CD14-positive monocyte (primary cell): ENCODE data around the gene ZNF831. TPM values are rescaled to one million over a fixed set of nuclear protein-coding genes. Genes with fewer than 3 reads are reported as not detected.

ENCODE experiments used
- DNase-seq, 3 donors: peaks; one replicate each; pipeline ENCODE4 v3.0.0-alpha.2; 2011 to 2022
- H2AFZ ChIP-seq: 2 replicates; pipeline ENCODE4 v1.6.0; 2012; ENCODE audit warnings: mild to moderate bottlenecking, low read depth, low read length, inconsistent platforms; ENCODE audit not compliant: insufficient read depth, poor library complexity, severe bottlenecking
- H3K27ac ChIP-seq, 2 donors: 1 replicate in 1 of 2; 2 replicates in 1 of 2; pipeline ENCODE4 v1.5.1; 2012 to 2013; ENCODE audit warnings: low read length in 2 of 2, control low read depth in 1 of 2, inconsistent platforms in 1 of 2, low read depth in 1 of 2, mild to moderate bottlenecking in 1 of 2
- H3K27me3 ChIP-seq, 2 donors: one replicate each; pipeline versions ENCODE4 v1.6.0 to v1.6.1; 2011 to 2013; ENCODE audit warnings: low read length in 2 of 2; ENCODE audit not compliant: control insufficient read depth in 2 of 2, insufficient read depth in 2 of 2
- H3K36me3 ChIP-seq, 2 donors: replicated peaks in 1 of 2; 1 replicate in 1 of 2; 2 replicates in 1 of 2; pipeline versions ENCODE4 v1.5.1 to v1.6.1; 2012 to 2013; ENCODE audit warnings: low read length in 2 of 2, control low read depth in 1 of 2, inconsistent platforms in 1 of 2, mild to moderate bottlenecking in 1 of 2; ENCODE audit not compliant: insufficient read depth in 2 of 2, control insufficient read depth in 1 of 2
- H3K4me1 ChIP-seq, 2 donors: 1 replicate in 1 of 2; 2 replicates in 1 of 2; pipeline versions ENCODE4 v1.5.1 to v1.6.1; 2012 to 2013; ENCODE audit warnings: low read length in 2 of 2, control low read depth in 1 of 2, inconsistent platforms in 1 of 2, mild to moderate bottlenecking in 1 of 2, moderate library complexity in 1 of 2; ENCODE audit not compliant: insufficient read depth in 2 of 2, control insufficient read depth in 1 of 2
- H3K4me2 ChIP-seq: replicated peaks from 2 replicates; pipeline ENCODE3; 2012; ENCODE audit warnings: low read length, moderate library complexity, mild to moderate bottlenecking; ENCODE audit not compliant: poor library complexity, severe bottlenecking; ENCODE audit errors: extremely low read depth
- H3K4me3 ChIP-seq, 3 experiments: fragments of 200-600 bp in 1 of 3; sonication (generic) in 1 of 3; replicated peaks in 1 of 3; 1 replicate in 2 of 3; 2 replicates in 1 of 3; pipeline ENCODE4 v1.5.1; 2011 to 2013; ENCODE audit warnings: low read length in 3 of 3, mild to moderate bottlenecking in 3 of 3, control low read depth in 2 of 3, low read depth in 2 of 3, inconsistent platforms in 1 of 3, moderate library complexity in 1 of 3
- H3K79me2 ChIP-seq: 2 replicates; pipeline ENCODE4 v1.6.0; 2012; ENCODE audit warnings: mild to moderate bottlenecking, control low read depth, inconsistent platforms, low read length, moderate library complexity; ENCODE audit not compliant: insufficient read depth
- H3K9ac ChIP-seq: 2 replicates; pipeline ENCODE4 v1.6.0; 2017; ENCODE audit warnings: low read length, mild to moderate bottlenecking; ENCODE audit not compliant: insufficient read depth, poor library complexity, severe bottlenecking
- H3K9me3 ChIP-seq, 2 donors: replicated peaks in 1 of 2; 1 replicate in 1 of 2; 2 replicates in 1 of 2; pipeline versions ENCODE4 v1.5.1 to v1.6.1; 2012 to 2013; ENCODE audit warnings: low read length in 2 of 2, control low read depth in 1 of 2; ENCODE audit not compliant: control insufficient read depth in 1 of 2, insufficient read depth in 1 of 2
- H4K20me1 ChIP-seq: 2 replicates; pipeline ENCODE4 v1.6.0; 2012; ENCODE audit warnings: mild to moderate bottlenecking, low read length, control low read depth, moderate library complexity; ENCODE audit not compliant: insufficient read depth
- H3K27ac Mint-ChIP-seq, 7 donors: one replicate each; pipeline ENCODE4 v1.8.0; 2020; ENCODE audit warnings: mild to moderate bottlenecking in 7 of 7, mixed read lengths in 7 of 7, moderate library complexity in 6 of 7, inconsistent platforms in 2 of 7
- H3K27me3 Mint-ChIP-seq, 3 donors: one replicate each; pipeline ENCODE4 v1.8.0; 2021 to 2022; ENCODE audit warnings: low read depth in 3 of 3, mild to moderate bottlenecking in 3 of 3, mixed read lengths in 3 of 3, moderate library complexity in 3 of 3, inconsistent platforms in 1 of 3
- H3K36me3 Mint-ChIP-seq, 2 donors: one replicate each; pipeline ENCODE4 v1.8.0; 2020; ENCODE audit warnings: mixed read lengths in 2 of 2, inconsistent platforms in 1 of 2, mild to moderate bottlenecking in 1 of 2
- H3K4me1 Mint-ChIP-seq: one replicate; pipeline ENCODE4 v1.8.0; 2020; ENCODE audit warnings: mild to moderate bottlenecking, mixed read lengths
- H3K4me3 Mint-ChIP-seq, 2 donors: one replicate each; pipeline ENCODE4 v1.8.0; 2020; ENCODE audit warnings: mild to moderate bottlenecking in 2 of 2, mixed read lengths in 2 of 2, moderate library complexity in 1 of 2
- H3K9me3 Mint-ChIP-seq, 7 donors: one replicate each; pipeline ENCODE4 v1.8.0; 2020 to 2022; ENCODE audit warnings: mixed read lengths in 7 of 7, mild to moderate bottlenecking in 6 of 7, moderate library complexity in 6 of 7, inconsistent platforms in 2 of 7
- CTCF ChIP-seq: fragments of 200-600 bp; IDR thresholded peaks from one replicate; pipeline ENCODE4 v1.8.0; 2022; ENCODE audit warnings: antibody characterized with exemption, mild to moderate bottlenecking
- WGBS: methylation state at CpG from one replicate; pipeline ENCODE4 v1.1.5; 2013; ENCODE audit warnings: missing lambda C conversion rate; ENCODE audit not compliant: insufficient coverage; 5-methylcytosine and 5-hydroxymethylcytosine counted together
- intact Hi-C, 2 donors: fragments of 100-400 bp; cut with micrococcal nuclease; formaldehyde crosslinking; loops; one replicate each; pipeline versions ENCODE4 v1.15.0 to v1.15.1; 2023
- polyA plus RNA-seq, 3 donors: library from polyadenylated mRNA; depleted of rRNA in 1 of 3; unstranded in 2 of 3; stranded (reverse) in 1 of 3; fragments of 300-500 nt in 2 of 3; fragments of >200 nt in 1 of 3; fragmentation: Illumina TruSeq in 2 of 3; gene quantifications; 1 replicate in 2 of 3; 2 replicates in 1 of 3; pipeline ENCODE4 v1.2.3, GENCODE V29; 2012 to 2021

ZNF831 gene
- polyA plus RNA-seq, 3 donors: 0.03 to 0.09 TPM; not detected in 1

DNA sequence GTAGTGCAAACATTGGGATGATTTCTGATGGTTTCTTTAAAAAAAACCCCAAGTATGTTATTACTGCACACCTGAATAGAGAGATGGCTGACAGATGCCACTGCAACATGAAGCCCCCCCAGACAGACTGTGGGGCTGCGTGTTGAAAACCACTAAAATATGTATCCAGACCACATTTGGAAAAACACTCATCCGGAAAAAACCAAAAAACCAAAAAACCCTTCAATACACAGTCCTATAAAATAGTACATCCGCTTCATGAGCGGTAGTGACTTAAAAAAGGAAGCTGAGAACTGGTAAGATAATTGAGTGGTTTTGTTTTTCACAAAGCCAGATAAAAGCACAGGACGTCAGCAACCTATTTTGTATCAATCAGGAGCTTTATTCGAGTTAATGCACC is 89.7 kb downstream of the ZNF831 start:
- no peak overlapping the region for H3K4me2 ChIP-seq
- no peaks in the 10 kb centered on the region for H4K20me1 ChIP-seq
- no peak for DNase-seq
- intact Hi-C loops: no loop called here
- H3K4me1 Mint-ChIP-seq: peaks cover 16% of the 10 kb centered on the region
- TF ChIP-seq CTCF: no peak
- no peak overlapping the region for H2AFZ ChIP-seq
- H3K27ac Mint-ChIP-seq: no peak overlapping the region
- peaks cover 0 to 6% (median 2%) of the 10 kb centered on the region in 7 donors for H3K9me3 Mint-ChIP-seq
- WGBS: 0% methylated on average over 3 of the region's 6 CpGs
- H3K27ac ChIP-seq: no peak overlapping the region
- no peaks in the 10 kb centered on the region for H3K9me3 ChIP-seq
- H3K27me3 Mint-ChIP-seq: peaks cover 0 to 13% (median 8%) of the 10 kb centered on the region in 3 donors
- no peaks in the 10 kb centered on the region for H3K79me2 ChIP-seq
- H3K36me3 ChIP-seq: no peaks in the 10 kb centered on the region
- no peak overlapping the region for H3K9ac ChIP-seq
- H3K4me1 ChIP-seq: peaks cover 7 to 15% of the 10 kb centered on the region in 2 donors
- H3K4me3 Mint-ChIP-seq: no peak overlapping the region
- no peaks in the 10 kb centered on the region for H3K36me3 Mint-ChIP-seq
- H3K27me3 ChIP-seq: peaks cover 12 to 14% of the 10 kb centered on the region in 2 donors
- no peak overlapping the region for H3K4me3 ChIP-seq

DNA sequence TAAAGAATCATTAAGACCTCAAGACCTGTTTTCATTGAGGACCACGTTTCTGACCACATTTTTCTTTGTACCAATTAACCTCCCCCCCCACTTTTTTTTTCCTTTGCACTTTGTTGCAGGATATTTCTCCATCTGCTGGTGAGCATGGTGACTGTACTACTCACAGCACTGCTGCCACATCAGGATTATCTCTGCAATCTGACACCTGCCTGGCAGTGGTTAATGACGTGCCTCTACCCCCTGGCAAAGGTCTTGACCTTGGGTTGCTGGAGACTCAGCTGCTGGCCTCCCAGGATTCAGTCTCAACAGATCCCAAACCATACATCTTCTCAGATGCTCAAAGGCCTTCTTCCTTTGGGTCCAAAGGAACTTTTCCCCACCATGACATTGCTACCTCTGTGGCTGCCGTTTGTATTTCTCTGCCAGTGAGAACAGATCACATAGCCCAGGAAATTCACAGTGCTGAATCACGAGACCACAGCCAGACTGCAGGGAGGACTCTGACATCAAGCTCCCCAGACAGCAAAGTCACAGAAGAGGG is 90.2 kb downstream of the ZNF831 start:
- WGBS: 2% methylated on average over 4 of the region's 4 CpGs
- peaks cover 20% of the 10 kb centered on the region for H3K4me1 Mint-ChIP-seq
- no peak overlapping the region for H3K9ac ChIP-seq

More for the DNA sequence above, 90.2 kb downstream of the ZNF831 start:
- Histone ChIP-seq H4K20me1 (no peaks in the 10 kb centered on the region), H3K27ac (no peak overlapping the region), H3K4me1 (peaks cover 10 to 17% of the 10 kb centered on the region in 2 donors), H2AFZ (no peak overlapping the region), H3K9me3 (no peaks in the 10 kb centered on the region), H3K27me3 (peaks cover 12% of the 10 kb centered on the region in 2 donors), H3K79me2 (no peaks in the 10 kb centered on the region), H3K4me3 (no peak overlapping the region), H3K4me2 (no peak overlapping the region), H3K36me3 (no peaks in the 10 kb centered on the region)
- Mint-ChIP-seq H3K4me3 (no peak overlapping the region), H3K27me3 (peaks cover 0 to 13% (median 8%) of the 10 kb centered on the region in 3 donors), H3K27ac (peak overlapping the region in 1 of 7 donors; percentile 20), H3K9me3 (peaks cover 0 to 6% (median 2%) of the 10 kb centered on the region in 7 donors), H3K36me3 (no peaks in the 10 kb centered on the region)
- no peak for DNase-seq
- intact Hi-C loops: no loop called here
- TF ChIP-seq CTCF: no peak
